Measurements from ENCODE around the gene ASB15.

ASB15 gene

DNA sequence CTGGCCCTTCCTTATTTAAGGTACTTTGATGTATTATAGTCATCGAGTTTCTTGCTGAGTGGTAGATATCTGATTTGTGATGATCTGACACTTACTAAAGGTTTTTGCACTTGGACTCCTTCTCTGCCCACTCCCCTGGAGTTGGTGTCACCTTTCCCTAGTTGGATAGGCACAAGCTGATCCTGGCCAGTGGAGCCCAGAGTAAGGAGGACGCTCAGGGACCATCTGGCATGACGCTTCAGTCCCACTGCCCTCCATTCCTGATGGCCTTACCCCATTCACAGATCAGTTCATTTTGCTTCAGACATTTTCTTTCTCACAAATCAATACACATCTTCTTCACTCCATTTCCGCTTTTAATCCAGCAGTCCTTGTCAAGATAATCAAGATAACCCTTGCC, 20.1 kb downstream of the ASB15 start:
- H3K27ac ChIP-seq (ENCODE audit: low read length, poor library complexity, severe bottlenecking), result no peak overlapping the region
- 95% methylated on average over 3 of the region's 4 CpGs for WGBS
- H3K4me3 ChIP-seq (ENCODE audit: insufficient read depth in 1 of 2, low read depth in 1 of 2, low read length in 2 of 2), result no peak overlapping the region
- H2AK5ac ChIP-seq (ENCODE audit: low read length, severe bottlenecking), result no peak overlapping the region
- H2AFZ ChIP-seq (ENCODE audit: low read depth, low read length), result no peak overlapping the region
- no peaks in the 10 kb centered on the region for H3K36me3 ChIP-seq (ENCODE audit: control insufficient read depth in 1 of 2, insufficient read depth in 2 of 2, low read depth in 1 of 2, low read length in 2 of 2)
- no peaks in the 10 kb centered on the region for H3K79me1 ChIP-seq (replicated peaks; ENCODE audit: low read length, poor library complexity, severe bottlenecking)
- no peak overlapping the region for H3K18ac ChIP-seq (ENCODE audit: low read depth in 1 of 2, low read length in 2 of 2)
- H4K8ac ChIP-seq (ENCODE audit: low read length), result no peak overlapping the region
- H2BK5ac ChIP-seq (ENCODE audit: low read depth, low read length, poor library complexity, severe bottlenecking), result no peak overlapping the region
- H3K4me1 ChIP-seq (ENCODE audit: control insufficient read depth, insufficient read depth, low read depth, low read length), result no peaks in the 10 kb centered on the region
- no peaks in the 10 kb centered on the region for H3K9me3 ChIP-seq (ENCODE audit: control insufficient read depth, low read length)
- H3K23ac ChIP-seq (ENCODE audit: low read length in 2 of 2), result no peak overlapping the region
- H2BK120ac ChIP-seq (ENCODE audit: low read depth, low read length), result no peak overlapping the region
- H2BK12ac ChIP-seq (ENCODE audit: low read length in 2 of 2), result peak overlapping the region in 1 of 2 experiments; percentile 4
- H3K4ac ChIP-seq (ENCODE audit: low read depth in 1 of 2, low read length in 2 of 2), result no peak overlapping the region
- H3K4me2 ChIP-seq (ENCODE audit: low read length, poor library complexity, severe bottlenecking), result no peak overlapping the region
- no peaks in the 10 kb centered on the region for H3K27me3 ChIP-seq (ENCODE audit: control insufficient read depth in 1 of 2, insufficient read depth in 1 of 2, low read length in 2 of 2)
- no peak overlapping the region for H4K91ac ChIP-seq (ENCODE audit: low read length)
- no peak for DNase-seq
- H2BK15ac ChIP-seq (ENCODE audit: low read depth, poor library complexity, severe bottlenecking), result no peak overlapping the region
- H3K14ac ChIP-seq (ENCODE audit: low read length in 2 of 2), result no peak overlapping the region
- H3K9ac ChIP-seq (ENCODE audit: low read length), result no peak overlapping the region

GRCh38 chr7:123622660-123623386, 21.2 kb downstream of the ASB15 start:
- Histone ChIP-seq H4K91ac (ENCODE audit: low read length) (no peak overlapping the region), H3K36me3 (ENCODE audit: control insufficient read depth in 1 of 2, insufficient read depth in 2 of 2, low read depth in 1 of 2, low read length in 2 of 2) (no peaks in the 10 kb centered on the region), H3K27ac (ENCODE audit: low read length, poor library complexity, severe bottlenecking) (no peak overlapping the region), H3K23ac (ENCODE audit: low read length in 2 of 2) (no peak overlapping the region), H3K27me3 (ENCODE audit: control insufficient read depth in 1 of 2, insufficient read depth in 1 of 2, low read length in 2 of 2) (no peaks in the 10 kb centered on the region), H3K4me1 (ENCODE audit: control insufficient read depth, insufficient read depth, low read depth, low read length) (no peaks in the 10 kb centered on the region), H3K79me1 (replicated peaks; ENCODE audit: low read length, poor library complexity, severe bottlenecking) (no peaks in the 10 kb centered on the region), H3K14ac (ENCODE audit: low read length in 2 of 2) (peak overlapping the region in 1 of 2 experiments; percentile 50), H2AK5ac (ENCODE audit: low read length, severe bottlenecking) (no peak overlapping the region), H2AFZ (ENCODE audit: low read depth, low read length) (peak overlapping the region; percentile 58), H3K4ac (ENCODE audit: low read depth in 1 of 2, low read length in 2 of 2) (no peak overlapping the region), H3K9ac (ENCODE audit: low read length) (no peak overlapping the region), H3K4me2 (ENCODE audit: low read length, poor library complexity, severe bottlenecking) (no peak overlapping the region), H2BK15ac (ENCODE audit: low read depth, poor library complexity, severe bottlenecking) (no peak overlapping the region), H3K18ac (ENCODE audit: low read depth in 1 of 2, low read length in 2 of 2) (peak overlapping the region; percentile 45 to 82), H2BK12ac (ENCODE audit: low read length in 2 of 2) (peak overlapping the region in 1 of 2 experiments; percentile 66), H3K4me3 (ENCODE audit: insufficient read depth in 1 of 2, low read depth in 1 of 2, low read length in 2 of 2) (no peak overlapping the region), H2BK5ac (ENCODE audit: low read depth, low read length, poor library complexity, severe bottlenecking) (no peak overlapping the region), H3K9me3 (ENCODE audit: control insufficient read depth, low read length) (no peaks in the 10 kb centered on the region), H4K8ac (ENCODE audit: low read length) (no peak overlapping the region), H2BK120ac (ENCODE audit: low read depth, low read length) (no peak overlapping the region)
- peak; percentile 74 for DNase-seq
- 62% methylated on average over 5 of the region's 6 CpGs for WGBS

- H3K9ac ChIP-seq (ENCODE audit: low read length), result no peak overlapping the region
- H2BK12ac ChIP-seq (ENCODE audit: low read length in 2 of 2), result no peak overlapping the region
- no peak overlapping the region for H3K4me3 ChIP-seq (ENCODE audit: insufficient read depth in 1 of 2, low read depth in 1 of 2, low read length in 2 of 2)
- H4K8ac ChIP-seq (ENCODE audit: low read length), result no peak overlapping the region
- no peak overlapping the region for H3K4me2 ChIP-seq (ENCODE audit: low read length, poor library complexity, severe bottlenecking)
- no peak overlapping the region for H3K27ac ChIP-seq (ENCODE audit: low read length, poor library complexity, severe bottlenecking)
- 82% methylated on average over 12 of the region's 12 CpGs for WGBS
- H3K18ac ChIP-seq (ENCODE audit: low read depth in 1 of 2, low read length in 2 of 2), result no peak overlapping the region
- no peaks in the 10 kb centered on the region for H3K36me3 ChIP-seq (ENCODE audit: control insufficient read depth in 1 of 2, insufficient read depth in 2 of 2, low read depth in 1 of 2, low read length in 2 of 2)
- no peak overlapping the region for H2BK5ac ChIP-seq (ENCODE audit: low read depth, low read length, poor library complexity, severe bottlenecking)
- H4K91ac ChIP-seq (ENCODE audit: low read length), result no peak overlapping the region
- H3K27me3 ChIP-seq (ENCODE audit: control insufficient read depth in 1 of 2, insufficient read depth in 1 of 2, low read length in 2 of 2), result no peaks in the 10 kb centered on the region
- no peak overlapping the region for H2BK120ac ChIP-seq (ENCODE audit: low read depth, low read length)
- no peak overlapping the region for H3K23ac ChIP-seq (ENCODE audit: low read length in 2 of 2)
- H2BK15ac ChIP-seq (ENCODE audit: low read depth, poor library complexity, severe bottlenecking), result no peak overlapping the region
- no peak overlapping the region for H2AFZ ChIP-seq (ENCODE audit: low read depth, low read length)
- no peak for DNase-seq
- no peaks in the 10 kb centered on the region for H3K4me1 ChIP-seq (ENCODE audit: control insufficient read depth, insufficient read depth, low read depth, low read length)
- no peak overlapping the region for H3K14ac ChIP-seq (ENCODE audit: low read length in 2 of 2)
- no peaks in the 10 kb centered on the region for H3K79me1 ChIP-seq (replicated peaks; ENCODE audit: low read length, poor library complexity, severe bottlenecking)
- H3K9me3 ChIP-seq (ENCODE audit: control insufficient read depth, low read length), result no peaks in the 10 kb centered on the region
- H3K4ac ChIP-seq (ENCODE audit: low read depth in 1 of 2, low read length in 2 of 2), result no peak overlapping the region
- H2AK5ac ChIP-seq (ENCODE audit: low read length, severe bottlenecking), result no peak overlapping the region
Measured at GRCh38 chr7:123624527-123625183, 23.0 kb downstream of the ASB15 start.

GRCh38 chr7:123625254-123625653, 23.6 kb downstream of the ASB15 start:
- Histone ChIP-seq H3K23ac (ENCODE audit: low read length in 2 of 2) (no peak overlapping the region), H4K8ac (ENCODE audit: low read length) (no peak overlapping the region), H3K27ac (ENCODE audit: low read length, poor library complexity, severe bottlenecking) (no peak overlapping the region), H3K18ac (ENCODE audit: low read depth in 1 of 2, low read length in 2 of 2) (no peak overlapping the region), H3K4ac (ENCODE audit: low read depth in 1 of 2, low read length in 2 of 2) (no peak overlapping the region), H3K4me2 (ENCODE audit: low read length, poor library complexity, severe bottlenecking) (no peak overlapping the region), H3K79me1 (replicated peaks; ENCODE audit: low read length, poor library complexity, severe bottlenecking) (no peaks in the 10 kb centered on the region), H3K4me1 (ENCODE audit: control insufficient read depth, insufficient read depth, low read depth, low read length) (no peaks in the 10 kb centered on the region), H3K36me3 (ENCODE audit: control insufficient read depth in 1 of 2, insufficient read depth in 2 of 2, low read depth in 1 of 2, low read length in 2 of 2) (no peaks in the 10 kb centered on the region), H2AFZ (ENCODE audit: low read depth, low read length) (no peak overlapping the region), H2BK15ac (ENCODE audit: low read depth, poor library complexity, severe bottlenecking) (no peak overlapping the region), H2AK5ac (ENCODE audit: low read length, severe bottlenecking) (no peak overlapping the region), H2BK12ac (ENCODE audit: low read length in 2 of 2) (no peak overlapping the region), H3K27me3 (ENCODE audit: control insufficient read depth in 1 of 2, insufficient read depth in 1 of 2, low read length in 2 of 2) (no peaks in the 10 kb centered on the region), H4K91ac (ENCODE audit: low read length) (no peak overlapping the region), H3K4me3 (ENCODE audit: insufficient read depth in 1 of 2, low read depth in 1 of 2, low read length in 2 of 2) (no peak overlapping the region), H2BK5ac (ENCODE audit: low read depth, low read length, poor library complexity, severe bottlenecking) (no peak overlapping the region), H3K9me3 (ENCODE audit: control insufficient read depth, low read length) (no peaks in the 10 kb centered on the region), H3K14ac (ENCODE audit: low read length in 2 of 2) (no peak overlapping the region), H2BK120ac (ENCODE audit: low read depth, low read length) (no peak overlapping the region), H3K9ac (ENCODE audit: low read length) (no peak overlapping the region)
- 78% methylated on average over 2 of the region's 2 CpGs for WGBS
- no peak for DNase-seq
